GM13977 (cell line): ENCODE data around the gene TFDP1.

Source experiments
- DNase-seq: peaks from one replicate; pipeline ENCODE4 v3.0.0; 2012; ENCODE audit warnings: low spot score
- in situ Hi-C: fragments of 300-500 bp; cut with MboI; formaldehyde crosslinking; loops from one replicate; pipeline ENCODE4 v1.12.0; 2022; ENCODE audit warnings: low sequenced_read_pairs, low pct_unique_long_range_greater_than_20kb, mixed read lengths, inconsistent platforms; ENCODE audit not compliant: unreplicated experiment
- TF ChIP-seq, protein P1 (sequence below): IDR thresholded peaks from 2 replicates; pipeline ENCODE4 v1.5.1; 2012; ENCODE audit warnings: mild to moderate bottlenecking, control low read depth; ENCODE audit not compliant: insufficient read depth; ENCODE audit errors: extremely low read depth, missing control alignments

The TFDP1 gene

DNA sequence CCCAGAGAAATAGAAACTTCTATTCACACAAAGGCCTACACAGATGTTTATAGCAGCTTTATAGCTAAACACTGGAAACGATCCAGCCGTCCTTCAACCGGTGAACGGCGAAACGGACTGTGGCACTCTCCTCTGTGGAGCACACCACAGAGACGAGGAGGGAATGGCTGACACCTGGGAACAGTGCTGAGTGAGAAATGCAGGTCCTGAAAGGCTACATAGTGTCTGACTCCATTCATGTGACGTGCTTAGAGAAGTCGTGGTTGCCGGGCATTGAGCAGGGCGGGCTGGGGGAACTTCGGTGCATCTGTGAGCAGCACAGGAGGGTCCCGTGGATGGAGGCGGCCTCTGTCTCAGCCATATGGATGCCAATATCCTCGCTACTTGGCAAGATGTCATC lies 79.4 kb downstream of the TFDP1 start:
- in situ Hi-C loops, result no loop called here
- TF ChIP-seq, protein P1, sequence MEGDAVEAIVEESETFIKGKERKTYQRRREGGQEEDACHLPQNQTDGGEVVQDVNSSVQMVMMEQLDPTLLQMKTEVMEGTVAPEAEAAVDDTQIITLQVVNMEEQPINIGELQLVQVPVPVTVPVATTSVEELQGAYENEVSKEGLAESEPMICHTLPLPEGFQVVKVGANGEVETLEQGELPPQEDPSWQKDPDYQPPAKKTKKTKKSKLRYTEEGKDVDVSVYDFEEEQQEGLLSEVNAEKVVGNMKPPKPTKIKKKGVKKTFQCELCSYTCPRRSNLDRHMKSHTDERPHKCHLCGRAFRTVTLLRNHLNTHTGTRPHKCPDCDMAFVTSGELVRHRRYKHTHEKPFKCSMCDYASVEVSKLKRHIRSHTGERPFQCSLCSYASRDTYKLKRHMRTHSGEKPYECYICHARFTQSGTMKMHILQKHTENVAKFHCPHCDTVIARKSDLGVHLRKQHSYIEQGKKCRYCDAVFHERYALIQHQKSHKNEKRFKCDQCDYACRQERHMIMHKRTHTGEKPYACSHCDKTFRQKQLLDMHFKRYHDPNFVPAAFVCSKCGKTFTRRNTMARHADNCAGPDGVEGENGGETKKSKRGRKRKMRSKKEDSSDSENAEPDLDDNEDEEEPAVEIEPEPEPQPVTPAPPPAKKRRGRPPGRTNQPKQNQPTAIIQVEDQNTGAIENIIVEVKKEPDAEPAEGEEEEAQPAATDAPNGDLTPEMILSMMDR, result no peak
- DNase-seq, result no peak

DNA sequence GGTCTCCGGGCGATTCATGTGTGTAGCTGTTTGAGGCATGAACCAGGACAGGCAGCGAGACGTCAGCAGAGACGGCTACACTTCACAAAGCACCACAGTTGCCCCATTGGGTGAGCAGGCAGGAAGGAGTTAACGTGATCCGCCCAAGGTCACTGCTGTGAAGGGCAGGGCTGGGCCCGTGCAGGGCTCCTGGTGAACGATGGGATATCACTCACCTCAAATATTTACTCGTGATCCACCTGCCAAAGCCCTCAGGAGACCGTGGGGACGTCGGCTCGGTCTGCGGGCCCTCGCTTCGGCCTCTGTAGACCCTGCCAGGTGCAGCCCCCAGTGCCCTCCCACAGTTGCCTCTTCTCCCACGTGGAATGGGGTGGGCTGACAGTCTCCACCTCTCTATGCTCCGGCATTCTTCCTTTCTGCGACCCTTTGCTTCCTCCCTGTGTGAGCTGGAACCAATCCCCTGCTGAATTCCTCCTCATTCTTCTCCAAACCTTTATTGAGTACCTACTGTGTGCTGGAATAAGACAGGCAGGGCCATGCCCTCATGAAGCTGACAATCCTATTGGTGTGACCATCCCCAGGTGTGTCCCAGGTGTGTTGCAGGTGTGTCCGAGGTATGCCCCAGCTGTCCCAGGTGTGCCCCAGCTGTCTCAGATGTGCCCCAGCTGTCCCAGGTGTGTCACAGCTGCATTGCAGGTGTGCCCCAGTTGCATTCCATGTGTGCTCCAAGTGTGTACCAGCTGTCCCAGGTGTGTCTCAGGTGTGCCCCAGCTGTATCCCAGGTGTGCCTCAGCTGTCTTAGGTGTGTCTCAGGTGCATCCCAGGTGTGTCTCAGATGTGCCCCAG lies 80.4 kb downstream of the TFDP1 start:
- in situ Hi-C loops, result no loop called here
- TF ChIP-seq, protein P1, result no peak
- DNase-seq, result no peak

DNA sequence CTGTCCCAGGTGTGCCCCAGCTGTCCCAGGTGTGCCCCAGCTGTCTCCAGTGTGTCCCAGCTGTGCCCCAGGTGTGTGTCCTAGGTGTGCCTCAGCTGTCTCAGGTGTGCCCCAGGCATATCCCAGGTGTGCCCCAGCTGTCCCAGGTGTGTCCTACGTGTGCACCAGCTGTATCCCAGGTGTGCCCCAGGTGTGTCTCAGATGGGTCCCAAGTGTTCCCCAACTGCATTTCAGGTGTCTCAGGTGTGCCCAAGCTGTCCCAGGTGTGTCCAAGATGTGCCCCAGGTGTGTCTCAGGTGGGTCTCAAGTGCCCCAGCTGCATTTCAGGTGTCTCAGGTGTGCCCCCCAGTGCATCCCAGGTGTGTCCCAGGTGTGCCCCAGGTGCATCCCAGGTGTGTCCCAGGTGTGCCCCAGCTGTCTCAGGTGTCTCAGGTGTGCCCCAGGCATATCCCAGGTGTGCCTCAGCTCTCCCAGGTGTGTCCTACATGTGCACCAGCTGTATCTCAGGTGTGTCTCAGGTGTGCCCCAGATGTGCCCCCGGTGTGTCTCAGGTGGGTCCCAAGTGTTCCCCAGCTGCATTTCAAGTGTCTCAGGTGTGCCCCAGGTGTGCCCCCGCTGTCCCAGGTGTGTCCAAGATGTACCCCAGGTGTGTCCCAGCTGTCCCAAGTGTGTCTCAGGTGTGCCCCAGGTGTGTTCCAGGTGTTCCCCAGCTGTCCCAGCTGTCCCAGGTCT lies 81.2 kb downstream of the TFDP1 start:
- DNase-seq, result no peak
- in situ Hi-C loops, result no loop called here
- TF ChIP-seq, protein P1, result no peak

DNA sequence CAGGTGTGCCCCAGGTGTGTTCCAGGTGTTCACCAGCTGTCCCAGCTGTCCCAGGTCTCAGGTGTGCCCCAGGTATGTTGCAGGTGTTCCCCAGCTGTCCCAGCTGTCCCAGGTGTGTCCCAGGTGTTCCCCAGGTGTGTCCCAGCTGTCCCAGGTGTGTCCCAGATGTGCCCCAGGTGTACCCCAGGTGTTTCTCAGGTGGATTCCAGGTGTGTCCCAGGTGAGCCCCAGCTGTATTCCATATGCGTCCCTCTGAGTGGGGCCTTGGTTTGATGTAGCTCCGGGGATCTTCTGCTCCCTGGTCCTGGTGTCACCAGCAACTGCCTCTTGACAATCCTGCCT lies 81.7 kb downstream of the TFDP1 start:
- DNase-seq, result no peak
- TF ChIP-seq, protein P1, result no peak
- in situ Hi-C loops, result no loop called here

DNA sequence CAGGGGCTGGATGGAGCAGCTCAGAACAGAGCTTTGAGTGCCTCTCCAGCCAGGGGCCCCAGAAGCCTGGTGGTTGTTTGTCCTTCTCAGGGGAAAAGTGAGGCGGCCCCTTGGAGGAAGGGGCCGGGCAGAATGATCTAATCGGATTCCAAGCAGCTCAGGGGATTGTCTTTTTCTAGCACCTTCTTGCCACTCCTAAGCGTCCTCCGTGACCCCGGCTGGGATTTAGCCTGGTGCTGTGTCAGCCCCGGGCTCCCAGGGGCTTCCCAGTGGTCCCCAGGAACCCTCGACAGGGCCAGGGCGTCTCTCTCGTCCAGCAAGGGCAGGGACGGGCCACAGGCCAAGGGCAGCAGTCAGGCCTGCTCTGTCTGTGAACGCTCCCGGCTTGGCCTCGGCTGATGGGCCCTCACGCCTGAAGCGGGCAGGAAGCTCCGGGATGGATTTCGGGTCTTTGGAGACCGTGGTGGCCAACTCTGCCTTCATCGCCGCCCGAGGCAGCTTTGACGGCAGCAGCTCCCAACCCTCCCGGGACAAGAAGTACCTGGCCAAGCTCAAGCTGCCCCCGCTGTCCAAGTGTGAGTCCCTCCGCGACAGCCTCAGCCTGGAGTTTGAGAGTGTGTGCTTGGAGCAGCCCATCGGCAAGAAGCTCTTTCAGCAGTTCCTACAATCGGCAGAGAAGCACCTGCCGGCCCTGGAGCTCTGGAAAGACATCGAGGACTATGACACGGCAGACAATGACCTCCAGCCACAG lies 82.6 kb downstream of the TFDP1 start, which contains the start of gene GRK1:
TSS of gene GRK1 (plus strand) at position 269 of the 751 bp plus-strand sequence. CDS start at position 437, 168 bp downstream.
- no peak for DNase-seq
- in situ Hi-C loops, result no loop called here
- TF ChIP-seq, protein P1, result no peak

DNA sequence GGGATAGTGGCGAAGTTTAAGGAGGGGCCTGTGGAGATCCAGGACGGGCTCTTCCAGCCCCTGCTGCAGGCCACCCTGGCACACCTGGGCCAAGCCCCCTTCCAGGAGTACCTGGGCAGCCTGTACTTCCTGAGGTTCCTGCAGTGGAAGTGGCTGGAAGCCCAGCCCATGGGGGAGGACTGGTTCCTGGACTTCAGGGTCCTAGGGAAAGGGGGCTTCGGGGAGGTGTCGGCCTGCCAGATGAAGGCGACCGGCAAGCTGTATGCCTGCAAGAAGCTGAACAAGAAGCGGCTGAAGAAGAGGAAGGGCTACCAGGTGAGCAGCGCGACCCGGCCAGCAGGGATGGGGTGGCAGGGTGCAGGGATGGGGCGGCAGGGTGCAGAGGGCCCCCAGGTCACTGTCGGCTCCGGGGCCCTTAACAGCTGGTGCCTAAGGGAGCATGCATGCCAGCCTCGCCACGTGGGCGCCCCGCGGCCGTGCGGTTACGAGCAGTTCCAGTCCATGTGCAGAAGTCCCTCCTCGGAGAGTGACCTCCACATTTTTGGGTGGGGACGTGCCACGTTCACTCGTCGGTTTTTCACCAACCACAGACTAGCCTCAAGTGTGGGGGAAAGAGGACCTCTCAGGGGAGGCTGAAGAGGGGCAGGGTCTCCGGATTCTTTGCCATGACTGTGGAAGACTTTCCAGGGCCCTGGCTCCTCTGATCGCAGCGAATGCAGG lies 83.4 kb downstream of the TFDP1 start:
- in situ Hi-C loops, result no loop called here
- DNase-seq, result no peak
- TF ChIP-seq, protein P1, result no peak
